Endothelial cell of umbilical vein (primary cell): ENCODE results near the gene PCID2. TPM values are rescaled to one million over a fixed set of nuclear protein-coding genes. Genes with fewer than 3 reads are reported as not detected.

Experiments
- BruUV-seq: library from RNA; stranded (reverse); fragments of 400-500 nt; replicated peaks from 2 replicates; lab custom pipeline; 2021; lab: Mats Ljungman, UMichigan
- CTCF ChIA-PET: fragments of 300-600, 350-600 bp; sonication (Branson Sonifier 250); formaldehyde crosslinking; loops from one replicate; lab custom pipeline; 2021; ENCODE audit warnings: antibody characterized with exemption, inconsistent platforms; lab: Charles Lee
- POLR2A ChIA-PET: fragments of 300-600, 350-600 bp; sonication (Branson Sonifier 250); formaldehyde crosslinking; loops from one replicate; lab custom pipeline; 2021; ENCODE audit warnings: antibody characterized with exemption, inconsistent platforms; lab: Charles Lee
- DNase-seq: peaks from one replicate; pipeline ENCODE4 v3.0.0-alpha.2; 2011; ENCODE audit warnings: low read depth, low spot score
- FAIRE-seq: peaks from 2 replicates; lab custom pipeline; 2011; peaks lifted over from hg19 to GRCh38; lab: Jason Lieb, UNC
- H2AFZ ChIP-seq: 2 replicates; pipeline ENCODE4 v1.6.0; 2012; ENCODE audit warnings: low read depth, low read length, control low read depth, inconsistent platforms
- H3K27ac ChIP-seq: 2 replicates; pipeline ENCODE4 v1.5.1; 2011; ENCODE audit warnings: low read depth, mild to moderate bottlenecking, control low read depth, low read length, moderate library complexity; ENCODE audit not compliant: insufficient read depth
- H3K27me3 ChIP-seq, 2 experiments: 2 replicates each; pipeline versions ENCODE4 v1.6.0 to v1.6.1; 2011; ENCODE audit warnings: low read length in 2 of 2, mixed read lengths in 1 of 2; ENCODE audit not compliant: control insufficient read depth in 2 of 2, insufficient read depth in 2 of 2
- H3K36me3 ChIP-seq, 2 experiments: 2 replicates in 1 of 2; 3 replicates in 1 of 2; pipeline ENCODE4 v1.5.1; 2011; ENCODE audit warnings: low read length in 2 of 2, mild to moderate bottlenecking in 1 of 2, moderate library complexity in 1 of 2; ENCODE audit not compliant: control insufficient read depth in 2 of 2, insufficient read depth in 2 of 2; ENCODE audit errors: extremely low read depth in 1 of 2
- H3K4me1 ChIP-seq: 3 replicates; pipeline ENCODE4 v1.5.1; 2011; ENCODE audit warnings: mild to moderate bottlenecking, low read length; ENCODE audit not compliant: control insufficient read depth, insufficient read depth; ENCODE audit errors: extremely low read depth
- H3K4me2 ChIP-seq: 2 replicates; pipeline ENCODE4 v1.6.1; 2011; ENCODE audit warnings: low read length, control low read depth, mixed read lengths; ENCODE audit not compliant: insufficient read depth
- H3K4me3 ChIP-seq, 3 experiments: fragments of 200-600 bp in 1 of 3; sonication (generic), shearing (Covaris generic) in 1 of 3; replicated peaks in 1 of 3; 2 replicates each; pipeline ENCODE4 v1.5.1; 2011 to 2016; ENCODE audit warnings: control low read depth in 3 of 3, low read length in 3 of 3, mild to moderate bottlenecking in 2 of 3, inconsistent platforms in 1 of 3, low read depth in 1 of 3, moderate library complexity in 1 of 3; ENCODE audit not compliant: insufficient read depth in 1 of 3
- H3K79me2 ChIP-seq: 2 replicates; pipeline ENCODE4 v1.6.0; 2012; ENCODE audit warnings: low read length, inconsistent platforms; ENCODE audit not compliant: control insufficient read depth, insufficient read depth
- H3K9ac ChIP-seq: replicated peaks from 2 replicates; pipeline ENCODE3; 2011; ENCODE audit warnings: low read length, control low read depth; ENCODE audit not compliant: insufficient read depth; ENCODE audit errors: extremely low read depth
- H3K9me1 ChIP-seq: replicated peaks from 3 replicates; pipeline ENCODE4 v1.6.0; 2011; ENCODE audit warnings: mild to moderate bottlenecking, low read length; ENCODE audit not compliant: control insufficient read depth, insufficient read depth; ENCODE audit errors: extremely low read depth
- H3K9me3 ChIP-seq: replicated peaks from 2 replicates; pipeline ENCODE4 v1.5.1; 2012; ENCODE audit warnings: low read length, inconsistent platforms; ENCODE audit not compliant: control insufficient read depth, insufficient read depth
- H4K20me1 ChIP-seq: replicated peaks from 2 replicates; pipeline ENCODE3; 2011; ENCODE audit warnings: mild to moderate bottlenecking, low read length; ENCODE audit not compliant: control insufficient read depth, insufficient read depth; ENCODE audit errors: extremely low read depth
- CTCF ChIP-seq, 2 donors: IDR thresholded peaks; 1 replicate in 1 of 2; 2 replicates in 1 of 2; pipeline ENCODE4 v1.5.1; 2011; ENCODE audit warnings: low read length in 2 of 2, mild to moderate bottlenecking in 2 of 2, moderate library complexity in 2 of 2, control low read depth in 1 of 2, inconsistent platforms in 1 of 2, low read depth in 1 of 2; ENCODE audit not compliant: insufficient read depth in 1 of 2; ENCODE audit errors: extremely low read depth in 1 of 2
- EZH2 ChIP-seq: IDR thresholded peaks from 2 replicates; pipeline ENCODE4 v1.6.1; 2012; ENCODE audit warnings: borderline replicate concordance, low read depth, mild to moderate bottlenecking, moderate library complexity, low read length, inconsistent platforms; ENCODE audit not compliant: severe bottlenecking
- FOS ChIP-seq: IDR thresholded peaks from 2 replicates; pipeline ENCODE4 v1.6.1; 2011; ENCODE audit warnings: mild to moderate bottlenecking, low read length, moderate library complexity, borderline replicate concordance; ENCODE audit not compliant: insufficient read depth
- GATA2 ChIP-seq: IDR thresholded peaks from 2 replicates; pipeline ENCODE4 v1.7.0; 2011; ENCODE audit warnings: low read depth, mild to moderate bottlenecking, moderate library complexity, mixed read lengths, low read length; ENCODE audit not compliant: insufficient read length, insufficient read depth
- JUN ChIP-seq: IDR thresholded peaks from 2 replicates; pipeline ENCODE4 v1.6.1; 2011; ENCODE audit warnings: borderline replicate concordance, low read depth; ENCODE audit not compliant: insufficient read length, insufficient read depth
- MYC ChIP-seq: IDR thresholded peaks from one replicate; pipeline ENCODE4 v1.6.1; 2011; ENCODE audit warnings: mild to moderate bottlenecking, low read depth, low read length
- POLR2A ChIP-seq: IDR thresholded peaks from 2 replicates; pipeline ENCODE4 v1.6.1; 2012; ENCODE audit warnings: low read depth, mild to moderate bottlenecking, control low read depth, low read length
- POLR2AphosphoS5 ChIP-seq: IDR thresholded peaks from 2 replicates; pipeline ENCODE4 v1.6.1; 2012; ENCODE audit warnings: low read depth, mild to moderate bottlenecking, control low read depth, low read length, moderate library complexity; ENCODE audit not compliant: insufficient read depth
- dilution Hi-C: fragments of 300-500 bp; cut with MboI; formaldehyde crosslinking; loops from one replicate; pipeline ENCODE4 v1.15.0; 2019; ENCODE audit warnings: low sequenced_read_pairs; ENCODE audit not compliant: extremely low pct_ligation_motif_present
- intact Hi-C: fragments of 100-400 bp; cut with micrococcal nuclease; formaldehyde crosslinking; loops from one replicate; pipeline ENCODE4 v1.10.0; 2022
- polyA plus RNA-seq, 4 experiments: library from polyadenylated mRNA; depleted of rRNA in 3 of 4; stranded (reverse) in 3 of 4; unstranded in 1 of 4; fragments of >200 nt; gene quantifications; 2 replicates each; pipeline versions ENCODE4 v1.2.1 to v1.2.3, GENCODE V29; 2011 to 2012; ENCODE audit warnings: missing spikeins in 1 of 4
- total RNA-seq: library from RNA; stranded (reverse); gene quantifications from 2 replicates; pipeline ENCODE4 v1.2.3, GENCODE V29; 2021
- TF ChIP-seq, protein P1 (sequence below): IDR thresholded peaks from 2 replicates; pipeline ENCODE4 v1.6.1; 2011; ENCODE audit not compliant: insufficient read depth, insufficient read length

Gene PCID2
- total and polyA plus RNA-seq, 2 donors (not counting 3 experiments of a cell fraction or from before 2014, with no cell fraction given) = 52.1 to 55.6 TPM

- H3K4me3 ChIP-seq = no peak overlapping the region
- H3K4me2 ChIP-seq = no peak overlapping the region
- no peak overlapping the region for H3K27ac ChIP-seq
- dilution Hi-C loops (no loop called here), intact Hi-C loops (no loop called here)
- no peaks in the 10 kb centered on the region for H3K4me1 ChIP-seq
- FAIRE-seq (no peak), DNase-seq (no peak)
- CTCF ChIA-PET = interaction anchor here (1.3 kb wide), 2 partner anchors 11 kb away, joined by 3 to 4 read pairs; no protein-coding TSS in a partner anchor
- no peaks in the 10 kb centered on the region for H3K79me2 ChIP-seq
- H3K9me3 ChIP-seq = no peaks in the 10 kb centered on the region
- no peaks in the 10 kb centered on the region for H3K27me3 ChIP-seq
- H3K9ac ChIP-seq = no peak overlapping the region
- H3K36me3 ChIP-seq = peaks cover 24 to 38% of the 10 kb centered on the region in 2 experiments
- POLR2A ChIA-PET = no interaction called here
- no peaks in the 10 kb centered on the region for H4K20me1 ChIP-seq
- no peaks in the 10 kb centered on the region for H3K9me1 ChIP-seq
- no peak for TF ChIP-seq CTCF (IDR thresholded peaks at IDR 0.05; ENCODE audit: extremely low read depth in 1 of 2, insufficient read depth in 1 of 2, low read depth in 1 of 2, low read length in 2 of 2)
- TF ChIP-seq FOS = no peak
- TF ChIP-seq MYC = no peak
- TF ChIP-seq GATA2 = no peak
- TF ChIP-seq EZH2 = no peak
- no peak for TF ChIP-seq POLR2A
- no peak for TF ChIP-seq JUN
- TF ChIP-seq POLR2AphosphoS5 = no peak
- TF ChIP-seq, protein P1, sequence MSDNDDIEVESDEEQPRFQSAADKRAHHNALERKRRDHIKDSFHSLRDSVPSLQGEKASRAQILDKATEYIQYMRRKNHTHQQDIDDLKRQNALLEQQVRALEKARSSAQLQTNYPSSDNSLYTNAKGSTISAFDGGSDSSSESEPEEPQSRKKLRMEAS = no peak
- H2AFZ ChIP-seq = no peak overlapping the region
- BruUV-seq = no TSS peak
Observed at GRCh38 chr13:113252516-113253095, 44.1 kb upstream of the PCID2 start.
